SU-DHL-6 (cell line): ENCODE data around the gene NPC1.

Experiments
- CTCF ChIP-seq: fragments of 200-600 bp; sonication (generic); IDR thresholded peaks from one replicate; pipeline ENCODE4 v1.5.1; 2017; ENCODE audit warnings: antibody characterized with exemption, mild to moderate bottlenecking, low read length, moderate library complexity; ENCODE audit not compliant: insufficient read depth, poor library complexity, severe bottlenecking
- EZH2phosphoT487 ChIP-seq: fragments of 200-600 bp; sonication (generic), shearing (Covaris generic); conservative IDR thresholded peaks from 2 replicates; pipeline ENCODE4 v1.6.1; 2018; ENCODE audit warnings: mild to moderate bottlenecking, antibody characterized with exemption, low read length, moderate library complexity, mixed read lengths

- TF ChIP-seq CTCF (no peak), EZH2phosphoT487 (no peak)
Observed at GRCh38 chr18:23502516-23503037, 83.7 kb downstream of the NPC1 start.
